ENCODE data around the gene POTEB3.
"Not testable (repeated sequence)": the region's sequence is repeated elsewhere in the genome, so short reads cannot be mapped to it uniquely, and the experiment has no call there.

DNA sequence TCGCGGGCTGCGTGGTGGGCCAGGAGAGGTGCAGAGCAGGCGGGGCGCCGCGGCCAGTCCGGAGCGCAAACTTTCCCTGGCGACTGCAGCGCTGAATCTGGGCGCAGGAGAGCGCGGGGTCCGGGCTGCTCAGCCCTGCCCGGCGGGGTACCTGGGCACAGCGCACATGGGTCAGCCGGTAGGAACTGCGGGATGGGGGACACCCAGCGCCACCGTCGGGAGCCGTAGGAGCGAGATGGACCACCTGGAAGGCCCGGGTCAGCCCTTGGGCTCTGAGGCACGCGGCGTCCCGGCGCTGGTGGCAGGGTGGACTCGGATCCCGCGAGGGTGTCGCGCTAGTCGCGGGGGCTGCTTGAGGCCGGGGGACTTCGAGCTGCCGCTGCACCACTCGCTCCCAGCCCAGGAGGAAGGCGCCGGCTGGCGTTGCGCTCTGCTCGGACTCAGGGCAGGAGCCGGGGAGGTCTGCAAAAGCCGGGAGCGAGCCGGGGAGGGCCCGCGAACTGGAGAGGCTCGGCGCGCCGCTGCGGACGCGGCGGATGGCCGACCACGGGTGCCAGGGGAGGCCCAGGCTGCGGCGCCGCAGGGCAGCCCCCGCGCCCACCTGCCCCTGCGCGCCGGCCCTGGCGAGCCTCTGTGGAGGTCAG, 11.7 kb upstream of the POTEB3 start:
- not testable (repeated sequence) for TF ChIP-seq POLR2AphosphoS5, POLR2A (IDR thresholded peaks at IDR 0.05)
- TF ChIP-seq, protein P1, sequence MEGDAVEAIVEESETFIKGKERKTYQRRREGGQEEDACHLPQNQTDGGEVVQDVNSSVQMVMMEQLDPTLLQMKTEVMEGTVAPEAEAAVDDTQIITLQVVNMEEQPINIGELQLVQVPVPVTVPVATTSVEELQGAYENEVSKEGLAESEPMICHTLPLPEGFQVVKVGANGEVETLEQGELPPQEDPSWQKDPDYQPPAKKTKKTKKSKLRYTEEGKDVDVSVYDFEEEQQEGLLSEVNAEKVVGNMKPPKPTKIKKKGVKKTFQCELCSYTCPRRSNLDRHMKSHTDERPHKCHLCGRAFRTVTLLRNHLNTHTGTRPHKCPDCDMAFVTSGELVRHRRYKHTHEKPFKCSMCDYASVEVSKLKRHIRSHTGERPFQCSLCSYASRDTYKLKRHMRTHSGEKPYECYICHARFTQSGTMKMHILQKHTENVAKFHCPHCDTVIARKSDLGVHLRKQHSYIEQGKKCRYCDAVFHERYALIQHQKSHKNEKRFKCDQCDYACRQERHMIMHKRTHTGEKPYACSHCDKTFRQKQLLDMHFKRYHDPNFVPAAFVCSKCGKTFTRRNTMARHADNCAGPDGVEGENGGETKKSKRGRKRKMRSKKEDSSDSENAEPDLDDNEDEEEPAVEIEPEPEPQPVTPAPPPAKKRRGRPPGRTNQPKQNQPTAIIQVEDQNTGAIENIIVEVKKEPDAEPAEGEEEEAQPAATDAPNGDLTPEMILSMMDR (IDR thresholded peaks at IDR 0.05) = not testable (repeated sequence)
